SHP77 treated with DMSO at 0.1 percent for 48 hours (cell line): ENCODE data around the gene ADAMTS8.

Experiments used
- DNase-seq: peaks from one replicate; lab custom pipeline; 2025; lab: John Stamatoyannopoulos, UW

The ADAMTS8 gene, protein sequence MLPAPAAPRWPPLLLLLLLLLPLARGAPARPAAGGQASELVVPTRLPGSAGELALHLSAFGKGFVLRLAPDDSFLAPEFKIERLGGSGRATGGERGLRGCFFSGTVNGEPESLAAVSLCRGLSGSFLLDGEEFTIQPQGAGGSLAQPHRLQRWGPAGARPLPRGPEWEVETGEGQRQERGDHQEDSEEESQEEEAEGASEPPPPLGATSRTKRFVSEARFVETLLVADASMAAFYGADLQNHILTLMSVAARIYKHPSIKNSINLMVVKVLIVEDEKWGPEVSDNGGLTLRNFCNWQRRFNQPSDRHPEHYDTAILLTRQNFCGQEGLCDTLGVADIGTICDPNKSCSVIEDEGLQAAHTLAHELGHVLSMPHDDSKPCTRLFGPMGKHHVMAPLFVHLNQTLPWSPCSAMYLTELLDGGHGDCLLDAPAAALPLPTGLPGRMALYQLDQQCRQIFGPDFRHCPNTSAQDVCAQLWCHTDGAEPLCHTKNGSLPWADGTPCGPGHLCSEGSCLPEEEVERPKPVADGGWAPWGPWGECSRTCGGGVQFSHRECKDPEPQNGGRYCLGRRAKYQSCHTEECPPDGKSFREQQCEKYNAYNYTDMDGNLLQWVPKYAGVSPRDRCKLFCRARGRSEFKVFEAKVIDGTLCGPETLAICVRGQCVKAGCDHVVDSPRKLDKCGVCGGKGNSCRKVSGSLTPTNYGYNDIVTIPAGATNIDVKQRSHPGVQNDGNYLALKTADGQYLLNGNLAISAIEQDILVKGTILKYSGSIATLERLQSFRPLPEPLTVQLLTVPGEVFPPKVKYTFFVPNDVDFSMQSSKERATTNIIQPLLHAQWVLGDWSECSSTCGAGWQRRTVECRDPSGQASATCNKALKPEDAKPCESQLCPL

DNA sequence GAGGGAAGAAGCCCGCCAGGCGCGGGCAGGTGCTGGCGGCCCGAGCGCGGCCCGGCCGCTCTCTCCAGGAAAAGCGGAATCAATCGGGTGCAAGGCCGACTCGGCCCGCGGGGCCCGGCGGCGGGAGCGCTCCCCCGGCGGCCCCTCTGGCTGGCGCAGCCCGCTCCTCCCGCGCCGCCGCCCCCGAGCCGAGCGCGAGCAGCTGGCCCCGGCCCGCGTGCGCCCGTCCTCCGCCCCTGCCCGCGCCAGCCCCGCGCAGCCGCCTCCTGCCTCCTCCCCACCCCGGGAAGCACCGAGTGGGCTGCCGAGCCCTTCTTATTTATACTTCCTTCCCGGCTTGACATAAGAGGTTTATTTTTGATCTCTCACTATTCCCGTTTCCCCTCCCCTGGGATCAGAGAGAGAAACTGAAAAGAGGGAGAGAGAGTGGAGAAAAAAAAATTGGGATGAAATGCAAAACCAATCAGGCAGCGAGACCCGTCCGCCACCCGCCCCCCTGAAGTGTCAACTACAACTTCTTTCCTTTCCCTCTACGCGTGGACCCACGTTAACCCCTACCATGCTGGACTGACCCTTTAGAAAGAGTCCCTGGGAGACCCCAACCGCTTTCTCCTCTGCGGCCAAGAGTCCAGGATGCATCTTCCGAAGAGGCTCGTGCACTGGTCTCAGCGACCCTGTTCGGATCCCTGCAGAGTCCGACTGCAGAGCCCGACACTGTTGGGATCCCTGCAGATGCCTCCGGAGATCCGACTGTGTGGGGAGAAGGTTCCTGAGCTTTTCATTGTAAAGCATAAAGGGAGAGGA, at the start of gene ADAMTS8:
Gene ADAMTS8, minus strand, starts transcription at position 294 of the 804 bp plus-strand sequence. CDS start 323 bp downstream, outside the sequence.
- DNase-seq, result no peak

DNA sequence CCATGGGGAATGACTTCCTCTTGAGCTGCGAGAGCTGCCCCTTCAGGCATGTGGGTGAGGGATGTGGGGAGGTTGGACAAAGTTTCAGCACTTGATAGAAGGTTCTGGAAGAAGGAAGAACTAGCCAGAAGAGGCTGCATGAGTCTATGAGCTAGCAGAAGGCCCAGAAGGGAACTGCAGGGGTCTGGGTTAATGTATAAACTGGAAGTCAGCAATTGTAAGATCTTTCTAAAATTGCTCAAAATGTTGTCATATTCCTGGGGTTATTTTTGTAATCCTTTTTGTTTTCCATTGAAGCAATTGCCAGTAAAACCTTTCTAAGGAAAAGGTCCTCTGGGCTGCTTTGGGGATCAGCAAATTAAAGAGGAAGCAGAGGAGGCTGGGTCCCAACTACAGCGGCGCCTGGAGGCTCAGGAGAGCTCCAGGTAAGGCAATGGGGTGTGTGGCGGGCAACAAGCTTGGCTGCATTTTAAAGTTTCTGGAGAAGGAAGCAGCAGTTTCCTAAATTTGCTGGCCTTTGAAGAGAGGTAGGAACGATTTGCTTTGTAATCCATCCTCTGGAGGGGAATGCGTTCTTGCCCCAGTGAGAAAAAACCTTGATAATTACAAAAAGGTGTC, 49.3 kb upstream of the ADAMTS8 start:
- no peak for DNase-seq

DNA sequence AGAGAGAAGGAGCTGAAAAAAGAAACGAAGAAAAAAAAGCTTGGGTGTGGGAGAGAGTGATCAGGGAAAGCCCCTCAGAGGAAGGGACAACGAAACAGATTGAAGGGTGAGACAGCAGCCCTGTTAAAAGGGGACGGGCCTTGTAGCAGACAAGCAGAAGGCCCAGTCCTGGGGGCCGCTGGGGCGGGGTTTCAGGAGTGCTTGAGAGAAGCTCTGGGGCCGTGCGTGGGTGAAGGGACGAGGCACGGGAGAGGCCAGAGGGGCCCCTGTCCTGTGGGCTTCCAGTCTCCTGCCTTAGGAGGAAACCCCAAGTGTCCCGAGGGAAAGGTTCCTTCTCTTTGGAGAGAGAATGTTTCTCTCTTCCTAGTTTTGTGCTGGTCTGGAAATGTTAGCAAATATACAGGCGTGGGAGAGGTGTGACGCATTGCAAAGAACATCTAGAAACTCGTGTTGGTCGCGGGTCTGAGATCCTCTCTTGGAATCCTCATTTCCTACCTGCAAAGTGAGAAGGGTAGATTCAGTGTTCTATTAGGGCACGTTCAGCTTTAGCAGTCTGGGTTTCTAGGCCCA, 48.6 kb upstream of the ADAMTS8 start:
- no peak for DNase-seq

DNA sequence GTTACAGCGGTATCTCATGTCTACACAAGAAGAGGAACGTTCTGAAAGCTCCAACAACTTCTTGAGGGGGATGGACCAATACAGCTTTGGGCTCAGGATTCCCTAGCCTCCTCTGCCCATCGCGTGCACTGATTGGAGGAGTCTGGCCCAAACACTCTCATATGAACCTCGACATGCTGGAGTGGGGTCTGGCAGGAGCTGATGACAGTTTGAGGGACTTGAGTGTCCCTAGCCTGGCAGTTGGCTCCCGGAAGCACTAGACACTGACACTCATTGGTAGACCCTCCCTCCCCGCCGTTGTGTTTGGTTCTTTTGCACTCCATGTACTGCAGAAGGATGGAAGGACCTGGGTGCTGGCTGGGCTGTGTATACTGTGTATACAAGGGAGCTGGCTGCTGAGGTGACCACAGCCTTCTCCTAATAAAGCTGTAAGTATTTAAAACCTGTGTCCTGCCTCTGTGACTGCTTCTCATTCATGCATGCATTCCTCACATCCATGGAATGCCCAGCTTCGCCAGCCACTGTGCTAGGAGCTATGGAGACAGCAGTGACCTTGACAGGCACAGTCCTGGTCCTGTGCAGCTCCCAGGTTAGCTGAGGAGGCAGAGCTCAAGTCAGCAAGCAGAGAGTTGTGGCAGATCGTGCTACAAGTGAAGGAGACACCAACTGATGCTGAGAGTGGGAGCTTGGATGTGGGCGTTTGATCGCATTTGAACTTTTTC, 48.0 kb upstream of the ADAMTS8 start:
- DNase-seq, result no peak

DNA sequence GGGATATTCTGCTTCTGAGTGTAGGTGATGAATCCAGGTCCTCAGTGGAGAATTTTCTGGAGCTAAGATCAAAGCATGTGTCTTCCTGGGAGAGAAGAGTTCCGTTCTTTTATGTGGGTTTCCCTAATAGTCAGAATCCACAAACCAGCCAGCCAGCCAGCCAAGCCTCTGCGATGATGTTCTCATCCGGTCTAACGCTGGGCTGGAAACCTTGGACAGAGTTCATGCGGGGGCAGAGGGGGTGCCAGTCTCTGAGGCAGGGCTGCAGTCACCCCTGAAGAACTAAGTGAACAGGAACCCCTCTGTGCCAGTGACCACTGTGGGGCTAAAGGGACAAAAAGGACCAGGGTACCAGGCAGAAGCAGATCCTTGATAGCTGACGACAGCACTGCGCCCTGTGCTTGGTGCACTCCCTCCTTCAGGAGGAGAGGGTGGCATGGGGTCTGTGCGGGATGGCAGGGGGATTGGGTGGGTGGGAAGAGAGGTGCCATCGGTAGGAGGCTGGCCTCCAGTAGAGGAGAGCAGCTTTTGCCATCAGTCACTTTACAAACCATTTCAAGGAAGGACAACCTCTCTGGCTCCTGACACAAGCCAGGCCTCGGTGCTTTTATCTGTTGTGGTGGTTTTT, 47.1 kb upstream of the ADAMTS8 start:
- DNase-seq, result no peak

DNA sequence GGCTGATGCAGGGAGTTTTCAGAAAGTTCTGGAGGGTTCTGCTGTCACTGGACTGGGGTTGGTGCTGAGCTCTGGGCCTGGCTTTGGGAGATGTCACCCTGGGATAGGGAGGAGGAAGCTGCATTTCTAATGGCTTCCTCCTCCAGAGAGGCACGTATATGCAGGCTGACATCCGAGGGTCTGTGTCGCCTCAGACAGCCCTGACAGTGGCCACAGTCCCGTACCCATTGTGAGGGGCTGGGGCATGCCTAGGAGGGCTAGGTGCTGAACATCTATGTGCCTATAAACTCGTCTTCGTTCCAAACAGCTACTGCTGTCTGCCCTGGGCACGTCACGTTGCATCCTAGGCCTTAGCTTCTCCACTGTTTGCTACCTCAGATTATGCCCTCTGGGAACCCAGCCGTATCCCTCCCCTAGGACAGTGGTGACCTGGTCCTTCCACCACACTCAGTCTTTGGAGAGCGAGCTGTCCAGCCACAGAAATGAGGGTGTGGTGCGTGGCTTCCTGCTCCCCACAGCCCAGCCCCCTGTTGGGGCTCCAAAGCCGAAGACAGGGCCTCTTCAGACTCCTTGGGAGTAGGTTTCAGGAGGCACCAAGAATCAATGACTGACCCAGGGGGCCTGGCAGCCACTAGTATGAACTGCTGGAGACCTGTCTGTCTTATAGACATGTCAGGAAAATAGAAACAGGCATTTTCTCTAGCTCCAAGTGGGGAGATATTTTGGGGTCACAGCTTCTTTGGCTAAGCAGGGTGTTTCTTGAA, 46.4 kb upstream of the ADAMTS8 start:
- DNase-seq, result no peak

DNA sequence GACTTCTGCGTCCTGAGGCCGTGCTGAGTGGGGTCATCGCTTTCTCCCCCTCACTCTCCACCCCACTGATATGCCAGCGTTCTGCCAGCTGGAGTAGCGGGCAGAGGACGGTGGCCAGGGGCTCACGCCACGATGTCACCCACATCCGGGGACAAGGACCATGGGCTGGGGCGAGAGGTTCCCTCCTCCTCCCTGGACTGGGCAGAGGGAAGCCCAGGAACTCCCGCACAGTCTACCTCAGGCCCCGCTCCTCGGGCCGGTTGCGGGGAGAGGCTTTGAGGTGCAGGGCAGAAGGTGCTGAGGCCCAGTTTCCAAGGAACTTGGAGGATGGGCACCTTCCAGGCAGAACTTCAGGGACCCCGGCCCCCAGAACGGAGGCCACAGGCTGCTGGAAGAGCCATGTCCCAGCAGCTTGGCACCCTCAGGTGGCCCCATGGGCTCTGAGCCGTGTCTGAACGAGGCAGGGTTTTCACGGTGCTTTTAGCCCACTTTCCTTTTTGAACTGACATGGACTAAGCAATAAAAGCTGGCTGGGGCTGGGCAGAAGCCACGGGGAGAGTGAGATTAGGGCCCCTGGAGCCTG, 45.5 kb upstream of the ADAMTS8 start:
- no peak for DNase-seq

DNA sequence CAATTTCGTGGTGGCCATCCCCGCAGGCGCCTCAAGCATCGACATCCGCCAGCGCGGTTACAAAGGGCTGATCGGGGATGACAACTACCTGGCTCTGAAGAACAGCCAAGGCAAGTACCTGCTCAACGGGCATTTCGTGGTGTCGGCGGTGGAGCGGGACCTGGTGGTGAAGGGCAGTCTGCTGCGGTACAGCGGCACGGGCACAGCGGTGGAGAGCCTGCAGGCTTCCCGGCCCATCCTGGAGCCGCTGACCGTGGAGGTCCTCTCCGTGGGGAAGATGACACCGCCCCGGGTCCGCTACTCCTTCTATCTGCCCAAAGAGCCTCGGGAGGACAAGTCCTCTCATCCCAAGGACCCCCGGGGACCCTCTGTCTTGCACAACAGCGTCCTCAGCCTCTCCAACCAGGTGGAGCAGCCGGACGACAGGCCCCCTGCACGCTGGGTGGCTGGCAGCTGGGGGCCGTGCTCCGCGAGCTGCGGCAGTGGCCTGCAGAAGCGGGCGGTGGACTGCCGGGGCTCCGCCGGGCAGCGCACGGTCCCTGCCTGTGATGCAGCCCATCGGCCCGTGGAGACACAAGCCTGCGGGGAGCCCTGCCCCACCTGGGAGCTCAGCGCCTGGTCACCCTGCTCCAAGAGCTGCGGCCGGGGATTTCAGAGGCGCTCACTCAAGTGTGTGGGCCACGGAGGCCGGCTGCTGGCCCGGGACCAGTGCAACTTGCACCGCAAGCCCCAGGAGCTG, 44.8 kb upstream of the ADAMTS8 start:
- DNase-seq, result no peak

DNA sequence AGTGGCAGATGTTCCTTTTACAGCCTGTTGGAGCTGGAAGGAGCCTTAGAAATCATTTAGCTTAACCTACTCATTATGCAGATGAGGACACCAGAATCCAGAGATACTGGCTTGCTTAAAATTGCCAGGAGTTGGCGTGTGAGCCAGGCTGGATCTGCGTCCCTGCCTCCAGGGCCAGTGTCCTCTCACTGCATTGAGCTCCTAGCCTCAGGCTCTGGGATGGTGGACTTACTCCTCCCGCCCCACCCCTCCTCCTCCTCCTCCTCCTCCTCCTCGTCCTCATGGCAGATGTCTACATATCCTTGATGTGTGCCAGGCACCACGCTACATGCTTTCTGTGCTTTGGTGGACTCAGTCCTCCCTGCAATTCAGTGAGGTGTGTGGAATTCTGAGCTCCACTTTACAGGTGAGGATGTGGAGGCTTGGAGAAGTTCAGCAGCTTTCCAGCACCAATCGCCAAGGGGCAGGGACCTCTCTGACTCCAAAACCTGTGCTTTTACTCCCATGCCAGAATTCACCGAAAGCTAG, 44.1 kb upstream of the ADAMTS8 start:
- no peak for DNase-seq

DNA sequence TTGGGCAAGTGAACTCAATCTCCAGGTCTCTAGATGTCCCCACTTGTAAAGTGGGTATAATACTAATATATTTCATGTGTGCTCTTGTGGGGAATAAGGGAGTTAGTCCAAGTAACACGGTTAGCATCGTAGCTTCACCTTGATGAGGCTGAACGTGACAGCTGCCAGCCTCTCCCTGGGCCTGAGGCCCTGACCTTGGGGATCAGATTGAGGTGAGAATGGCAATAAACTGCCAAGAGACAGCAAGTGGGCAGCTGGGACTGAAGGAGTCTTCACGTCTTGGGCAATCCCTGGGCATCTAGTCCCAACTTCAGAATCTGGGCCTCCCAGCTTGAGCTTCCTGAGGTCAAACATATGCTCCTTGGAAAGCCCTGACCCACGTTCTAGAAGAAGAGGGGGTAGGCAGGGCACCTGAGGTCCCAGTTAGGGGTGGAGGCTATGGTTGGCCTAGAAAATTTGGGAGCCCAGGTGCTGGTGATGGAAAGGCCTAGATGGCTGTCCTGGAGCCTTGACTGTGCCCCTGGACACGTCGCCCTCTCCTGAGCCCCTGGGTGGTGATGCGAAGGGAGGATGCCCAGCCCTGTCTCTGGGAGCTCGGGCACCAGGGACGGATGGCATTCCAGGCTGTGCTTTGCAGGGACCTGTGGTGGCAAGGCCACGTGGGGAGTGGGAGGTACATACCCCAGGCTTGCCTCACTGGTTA, 43.5 kb upstream of the ADAMTS8 start:
- no peak for DNase-seq

DNA sequence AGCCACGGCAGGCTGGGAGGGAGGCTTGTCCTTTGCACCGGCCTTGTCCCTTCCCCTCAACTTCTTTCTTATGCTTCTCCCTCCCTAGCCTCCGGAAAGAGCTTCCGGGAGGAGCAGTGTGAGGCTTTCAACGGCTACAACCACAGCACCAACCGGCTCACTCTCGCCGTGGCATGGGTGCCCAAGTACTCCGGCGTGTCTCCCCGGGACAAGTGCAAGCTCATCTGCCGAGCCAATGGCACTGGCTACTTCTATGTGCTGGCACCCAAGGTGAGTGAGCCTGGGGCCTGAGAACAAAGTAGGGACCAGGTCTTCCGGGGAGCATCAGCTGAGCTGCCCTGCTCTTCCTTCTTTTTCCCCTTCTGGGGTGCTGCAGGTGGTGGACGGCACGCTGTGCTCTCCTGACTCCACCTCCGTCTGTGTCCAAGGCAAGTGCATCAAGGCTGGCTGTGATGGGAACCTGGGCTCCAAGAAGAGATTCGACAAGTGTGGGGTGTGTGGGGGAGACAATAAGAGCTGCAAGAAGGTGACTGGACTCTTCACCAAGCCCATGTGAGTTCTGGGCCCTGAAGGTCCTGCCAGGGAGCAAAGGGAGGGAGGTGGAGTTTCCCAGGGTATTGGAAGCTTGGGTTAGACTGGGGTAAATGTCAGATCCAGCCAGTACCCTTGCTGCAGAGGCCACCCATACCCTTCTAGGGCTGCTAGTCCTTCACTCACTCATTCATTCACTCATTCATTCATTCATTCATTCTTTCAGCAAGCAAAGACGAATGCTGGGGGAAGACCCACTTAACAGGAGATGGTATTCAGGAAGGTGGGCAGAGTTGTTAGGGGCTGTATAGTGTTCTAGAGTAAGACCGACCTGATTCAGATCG, 42.7 kb upstream of the ADAMTS8 start:
- DNase-seq, result no peak

DNA sequence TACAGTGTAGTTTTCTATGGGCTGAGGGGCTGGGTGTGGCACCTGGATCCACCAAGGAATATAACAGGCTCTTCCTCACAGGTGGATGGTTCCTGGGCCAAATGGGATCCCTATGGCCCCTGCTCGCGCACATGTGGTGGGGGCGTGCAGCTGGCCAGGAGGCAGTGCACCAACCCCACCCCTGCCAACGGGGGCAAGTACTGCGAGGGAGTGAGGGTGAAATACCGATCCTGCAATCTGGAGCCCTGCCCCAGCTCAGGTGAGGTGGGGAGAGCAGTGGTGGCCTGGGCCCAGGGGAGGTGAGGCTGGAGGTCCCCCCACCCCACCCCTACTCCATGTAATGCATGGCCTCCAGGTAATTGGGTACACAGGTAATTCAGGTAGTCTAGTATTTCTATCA, 40.8 kb upstream of the ADAMTS8 start:
- DNase-seq, result no peak

DNA sequence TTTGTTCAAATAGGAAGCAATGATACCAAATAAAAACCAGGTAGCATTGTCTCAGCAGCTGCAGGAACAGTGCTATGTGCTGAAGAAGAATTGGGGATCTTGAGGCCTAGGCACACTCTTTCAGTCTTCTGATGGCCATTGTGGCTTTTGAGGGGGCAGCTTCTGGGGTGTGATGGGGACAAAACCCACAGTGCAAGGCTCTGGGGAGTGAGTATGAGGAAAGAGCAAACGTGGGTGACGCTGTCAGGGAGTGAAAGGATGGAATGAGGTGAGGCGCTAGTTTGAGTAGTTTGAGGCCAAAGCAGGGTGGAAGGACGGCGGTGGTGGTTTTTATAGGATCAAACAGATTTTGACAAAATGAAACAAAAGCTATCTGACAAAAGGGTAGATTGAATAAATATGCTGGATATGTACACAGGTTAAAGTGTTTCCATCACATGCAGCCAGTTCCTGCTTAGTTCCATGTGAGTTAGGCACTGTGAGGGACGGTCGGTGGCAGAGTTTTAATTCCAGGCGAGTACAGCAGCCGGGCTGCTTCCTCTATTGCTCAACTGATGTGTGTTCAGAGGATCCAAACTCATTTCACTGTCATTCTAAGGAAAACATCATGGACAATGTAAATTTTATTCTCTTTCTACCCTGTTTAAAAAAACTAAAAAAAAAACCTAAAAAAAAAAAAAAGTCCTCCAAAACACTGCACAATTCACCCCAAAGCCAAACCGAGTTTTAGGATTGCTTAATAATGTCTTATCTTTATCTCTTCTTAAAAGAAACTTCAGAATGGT, 38.9 kb upstream of the ADAMTS8 start:
- no peak for DNase-seq

DNA sequence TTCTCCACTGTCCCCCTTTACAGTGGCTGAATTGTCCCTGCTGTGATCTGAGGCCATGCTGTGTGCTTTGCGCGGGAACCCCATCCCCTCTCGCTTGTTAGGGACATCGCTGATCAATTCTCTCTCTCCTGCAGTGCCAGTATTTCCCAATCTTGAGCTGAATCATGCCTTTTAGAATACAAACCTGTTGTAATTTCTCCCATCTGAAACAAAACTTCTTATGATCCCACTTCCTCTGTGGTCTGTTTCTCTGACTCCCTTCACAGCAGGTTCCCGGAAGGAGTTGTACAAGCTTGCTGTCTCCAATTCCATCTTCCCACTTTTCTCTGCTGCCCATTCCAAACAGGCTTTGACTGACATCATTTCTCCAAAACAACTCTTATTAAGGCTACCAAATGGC, 36.9 kb upstream of the ADAMTS8 start:
- DNase-seq, result no peak

DNA sequence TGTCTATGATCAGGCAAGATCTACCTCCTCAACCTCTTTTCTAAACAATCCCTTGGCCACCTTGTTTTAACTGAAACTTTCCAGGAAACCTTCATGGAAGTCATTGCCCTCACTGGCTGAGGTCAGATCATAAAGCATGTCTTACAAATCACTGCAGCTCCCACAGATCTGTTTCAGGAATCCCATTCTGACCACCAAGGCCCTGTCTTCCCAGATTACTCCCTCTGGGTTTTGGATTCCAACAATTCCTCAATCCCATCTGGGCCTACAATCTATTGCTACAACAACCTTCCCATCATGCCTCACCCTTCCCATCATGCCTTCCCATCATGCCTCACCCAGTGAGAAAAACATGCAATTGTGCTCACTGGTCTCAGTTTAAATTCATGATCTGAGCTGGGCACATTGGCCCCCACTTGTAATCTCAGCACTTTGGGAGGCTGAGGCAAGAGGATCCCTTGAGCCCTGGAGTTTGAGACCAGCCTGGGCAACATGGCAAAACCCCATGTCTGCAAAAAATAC, 35.9 kb upstream of the ADAMTS8 start:
- no peak for DNase-seq

DNA sequence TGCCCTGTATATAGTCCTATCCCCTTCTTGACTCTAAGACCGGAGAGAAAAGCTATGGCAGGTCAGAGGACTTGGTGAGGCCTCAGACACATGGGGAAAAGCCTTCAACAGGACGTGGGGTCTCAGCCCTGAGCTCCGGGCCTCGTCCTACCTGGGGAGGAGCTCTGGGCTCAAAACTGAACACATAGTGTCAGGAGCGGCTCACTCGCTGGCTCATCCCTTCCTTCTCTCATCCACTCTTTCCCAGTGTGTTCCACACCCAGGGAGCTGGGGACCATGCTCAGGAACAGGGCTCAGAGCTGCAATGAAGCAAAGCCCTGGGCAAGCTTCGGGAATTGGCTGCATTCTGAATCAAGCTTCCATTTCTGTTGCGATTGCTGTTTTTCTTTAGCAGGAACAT, 34.5 kb upstream of the ADAMTS8 start:
- DNase-seq, result no peak
